ENCODE measurements around the gene BRPF3.

The BRPF3 gene

GRCh38 chr6:36235309-36235708 is 38.8 kb downstream of the BRPF3 start:
- DNase-seq: no peak

GRCh38 chr6:36235862-36236261 is 39.3 kb downstream of the BRPF3 start:
- no peak for DNase-seq

- no peak for DNase-seq
Observed at GRCh38 chr6:36239774-36240173, 43.2 kb downstream of the BRPF3 start.

GRCh38 chr6:36241728-36242127 is 45.2 kb downstream of the BRPF3 start:
- DNase-seq: no peak

GRCh38 chr6:36242161-36242560 is 45.6 kb downstream of the BRPF3 start:
- DNase-seq: no peak

- no peak for DNase-seq
Observed at GRCh38 chr6:36242626-36243025, 46.1 kb downstream of the BRPF3 start.

- no peak for DNase-seq
Observed at GRCh38 chr6:36243562-36244212, 47.1 kb downstream of the BRPF3 start.

GRCh38 chr6:36244641-36245280 is 48.2 kb downstream of the BRPF3 start:
- DNase-seq: no peak

GRCh38 chr6:36245572-36246061 is 49.1 kb downstream of the BRPF3 start:
- peak; percentile 10 for DNase-seq

- no peak for DNase-seq
Observed at GRCh38 chr6:36246506-36247268, 50.1 kb downstream of the BRPF3 start.

GRCh38 chr6:36247693-36248092 is 51.1 kb downstream of the BRPF3 start:
- no peak for DNase-seq

- no peak for DNase-seq
Observed at GRCh38 chr6:36248980-36249379, 52.4 kb downstream of the BRPF3 start.

GRCh38 chr6:36249536-36249935 is 53.0 kb downstream of the BRPF3 start:
- DNase-seq: no peak

GRCh38 chr6:36252005-36252404 is 55.5 kb downstream of the BRPF3 start:
- no peak for DNase-seq

GRCh38 chr6:36263390-36264000 is 67.0 kb downstream of the BRPF3 start:
- no peak for DNase-seq

GRCh38 chr6:36265744-36266143 is 69.2 kb downstream of the BRPF3 start:
- no peak for DNase-seq

- no peak for DNase-seq
Observed at GRCh38 chr6:36266913-36267644, 70.5 kb downstream of the BRPF3 start.

GRCh38 chr6:36267731-36268477 is 71.4 kb downstream of the BRPF3 start:
- DNase-seq: no peak

- DNase-seq: no peak
Observed at GRCh38 chr6:36268478-36269275, 72.1 kb downstream of the BRPF3 start.

GRCh38 chr6:36269834-36270705 is 73.5 kb downstream of the BRPF3 start, which contains the start of gene PNPLA1:
PNPLA1 (plus strand) TSS chr6:36270060; CDS start chr6:36270460, 400 bp downstream.
- no peak for DNase-seq
